NCI-H1105 treated with DMSO at 0.1 percent for 48 hours (cell line): ENCODE measurements around the gene NEURL2.
"Not testable (repeated sequence)": the region's sequence is repeated elsewhere in the genome, so short reads cannot be mapped to it uniquely, and the experiment has no call there.

ENCODE experiments used
- DNase-seq: peaks from one replicate; lab custom pipeline; 2025; lab: John Stamatoyannopoulos, UW

NEURL2 gene

DNA sequence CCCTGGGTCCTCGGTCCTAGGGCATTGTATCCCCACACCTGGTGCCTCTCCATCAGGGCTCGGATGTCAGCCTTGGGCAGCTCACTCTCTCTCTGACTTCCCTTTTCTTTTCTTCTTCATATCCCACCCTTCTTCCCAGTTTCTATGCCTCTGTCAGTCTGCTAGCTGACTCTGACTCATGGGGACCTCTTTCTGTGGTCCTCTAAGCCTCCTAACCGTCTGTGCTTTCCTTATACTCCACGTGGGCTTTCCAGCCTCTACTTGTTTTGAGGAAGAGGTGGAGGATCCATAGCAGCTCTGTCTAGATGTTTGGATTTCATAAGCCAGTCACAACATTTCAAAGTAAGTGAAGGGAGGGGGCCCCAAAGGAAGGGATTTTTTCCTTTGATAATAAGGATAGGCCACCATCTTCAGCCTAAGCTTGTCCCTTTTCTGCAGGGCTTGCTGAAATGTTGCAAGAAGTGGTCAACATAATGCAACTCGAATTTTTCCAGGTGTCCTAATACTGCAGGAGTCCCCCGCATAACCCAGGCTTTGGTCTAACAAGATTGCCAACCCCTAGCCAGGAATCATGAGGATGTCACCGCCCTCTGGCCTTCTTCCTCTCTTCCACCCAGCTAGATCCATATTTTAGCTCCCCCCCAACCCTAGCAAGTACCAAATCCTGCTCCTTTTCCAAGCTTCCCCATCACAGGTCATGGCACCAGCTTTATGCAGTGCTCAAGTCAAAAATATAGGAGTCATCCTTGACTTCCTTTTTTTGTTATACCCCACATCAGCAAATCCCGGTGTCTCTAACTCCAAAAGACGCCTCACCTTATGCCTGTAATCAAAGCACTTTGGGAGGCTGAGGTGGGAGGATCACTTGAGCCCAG lies 29.7 kb upstream of the NEURL2 start:
- no peak for DNase-seq

DNA sequence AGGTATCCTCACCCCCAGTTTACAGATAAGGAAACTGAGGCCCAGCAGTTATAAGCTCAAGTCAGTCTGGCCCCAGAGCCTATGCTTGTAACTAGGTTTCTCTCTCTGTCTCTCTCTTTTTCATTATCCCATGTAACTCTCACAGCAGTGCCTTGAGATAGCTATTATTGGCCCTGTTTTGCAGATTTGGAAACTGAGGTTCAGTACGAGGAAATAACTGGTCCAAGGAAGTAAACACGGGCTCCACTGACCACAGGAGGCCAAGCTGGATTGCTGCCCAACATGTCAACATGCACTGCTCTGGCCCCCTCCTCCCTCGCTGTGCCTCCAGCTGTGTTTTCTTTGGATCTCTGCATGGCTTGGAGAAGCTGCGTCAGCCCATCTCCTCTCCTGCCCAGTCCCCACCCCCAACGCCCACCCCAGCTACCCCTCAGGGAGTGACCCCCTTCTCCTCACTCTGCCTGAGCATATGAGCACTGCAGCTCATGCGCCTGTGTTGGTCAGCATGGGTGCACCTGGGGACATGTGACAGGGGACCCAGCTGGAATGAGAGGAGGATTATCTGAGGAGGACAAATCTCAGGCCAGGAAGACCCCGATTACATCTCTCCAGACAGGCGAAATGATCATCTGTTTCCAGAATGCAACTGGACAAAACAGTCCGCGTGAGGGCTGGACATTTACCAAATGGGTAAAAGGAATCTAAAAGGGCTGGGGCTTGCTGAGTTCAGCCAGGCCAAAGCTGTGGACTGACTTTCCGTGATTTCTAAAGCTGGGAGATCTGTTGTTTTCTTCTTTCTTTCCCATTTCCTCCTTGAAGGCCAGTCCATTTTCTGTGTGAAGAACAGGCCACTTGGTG lies 28.8 kb upstream of the NEURL2 start:
- DNase-seq: no peak

DNA sequence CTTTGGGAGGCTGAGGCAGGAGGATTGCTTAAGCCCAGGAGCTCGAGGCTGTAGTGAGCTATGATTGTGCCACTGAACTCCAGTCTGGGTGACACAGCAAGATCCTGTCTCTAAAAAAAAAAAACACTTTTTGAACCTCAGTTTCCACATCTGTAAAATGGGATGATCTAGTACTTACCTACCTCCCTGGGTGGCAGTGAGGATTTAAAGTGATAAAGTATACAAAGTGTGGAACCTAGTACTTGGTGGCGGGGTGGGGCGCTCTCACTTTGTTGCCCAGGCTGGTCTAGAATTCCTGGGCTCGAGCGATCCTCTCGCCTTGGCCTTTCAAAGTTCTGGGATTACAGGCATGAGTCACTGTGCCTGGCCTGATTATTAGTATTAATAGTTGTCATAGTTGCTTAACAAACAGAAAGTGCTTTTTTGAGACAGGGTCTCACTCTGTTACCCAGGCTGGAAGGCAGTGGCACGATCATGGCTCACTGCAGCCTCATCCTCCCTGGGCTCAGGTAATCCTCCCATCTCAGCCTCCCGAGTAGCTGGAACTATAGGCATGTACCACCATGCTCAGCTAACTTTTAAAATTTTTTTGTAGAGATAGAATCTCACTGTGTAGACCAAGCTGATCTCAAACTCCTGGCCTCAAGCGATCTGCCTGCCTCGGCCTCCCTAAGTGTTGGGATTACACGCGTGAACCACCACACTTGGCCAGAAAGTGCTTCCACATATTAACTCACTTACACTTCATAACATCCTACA lies 27.9 kb upstream of the NEURL2 start:
- no peak for DNase-seq

- no peak for DNase-seq
Measured at GRCh38 chr20:45918182-45918737, 27.3 kb upstream of the NEURL2 start.

GRCh38 chr20:45917790-45918141 lies 26.8 kb upstream of the NEURL2 start:
- no peak for DNase-seq

GRCh38 chr20:45913116-45913515 lies 22.1 kb upstream of the NEURL2 start:
- DNase-seq: no peak

GRCh38 chr20:45912344-45912682 lies 21.3 kb upstream of the NEURL2 start:
- no peak for DNase-seq

GRCh38 chr20:45911486-45912343 lies 20.7 kb upstream of the NEURL2 start, which contains the start of gene PLTP:
Gene PLTP (minus strand): TSS chr20:45912155. CDS start chr20:45911452, 703 bp downstream.
- DNase-seq: peak; percentile 41

GRCh38 chr20:45910670-45911485 lies 19.9 kb upstream of the NEURL2 start:
- peak; percentile 22 for DNase-seq

DNA sequence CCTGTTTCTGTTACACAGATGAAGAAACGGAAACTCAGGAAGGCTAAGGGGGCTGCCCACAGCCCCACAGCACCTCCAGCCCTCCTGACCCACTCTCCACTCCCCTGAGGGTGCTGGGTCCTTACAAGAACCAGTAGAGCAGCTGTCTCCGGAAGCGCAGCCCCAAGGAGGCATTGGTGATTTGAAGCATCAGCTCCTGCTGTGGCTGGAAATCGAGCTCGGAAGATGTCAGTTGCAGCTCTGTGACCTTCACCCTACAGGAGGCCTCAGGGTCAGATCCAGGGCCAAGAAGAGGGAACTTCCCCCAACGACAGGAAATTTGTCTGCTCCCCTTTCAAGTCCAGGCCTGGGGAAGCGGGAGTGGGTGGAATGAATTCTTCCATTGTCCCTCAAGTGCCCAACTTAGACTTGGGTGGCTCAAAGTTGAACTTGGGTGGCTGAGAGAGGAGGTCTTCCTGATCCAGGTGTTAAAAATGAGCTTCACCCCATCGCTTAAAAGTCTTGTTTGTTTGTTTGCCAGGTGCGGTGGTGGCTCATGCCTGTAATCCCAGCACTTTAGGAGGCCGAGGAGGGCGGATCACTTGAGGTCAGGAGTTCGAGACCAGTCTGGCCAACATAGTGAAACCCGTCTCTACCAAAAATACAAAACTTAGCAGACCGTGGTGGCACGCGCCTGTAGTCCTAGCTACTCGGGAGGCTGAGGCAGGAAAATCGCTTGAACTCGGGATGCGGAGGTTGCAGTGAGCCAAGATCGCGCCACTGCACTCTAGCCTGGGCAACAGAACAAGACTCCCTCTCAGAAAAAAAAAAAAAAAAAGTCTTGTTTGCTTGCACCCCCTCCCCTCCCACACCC lies 19.0 kb upstream of the NEURL2 start:
- DNase-seq: no peak

DNA sequence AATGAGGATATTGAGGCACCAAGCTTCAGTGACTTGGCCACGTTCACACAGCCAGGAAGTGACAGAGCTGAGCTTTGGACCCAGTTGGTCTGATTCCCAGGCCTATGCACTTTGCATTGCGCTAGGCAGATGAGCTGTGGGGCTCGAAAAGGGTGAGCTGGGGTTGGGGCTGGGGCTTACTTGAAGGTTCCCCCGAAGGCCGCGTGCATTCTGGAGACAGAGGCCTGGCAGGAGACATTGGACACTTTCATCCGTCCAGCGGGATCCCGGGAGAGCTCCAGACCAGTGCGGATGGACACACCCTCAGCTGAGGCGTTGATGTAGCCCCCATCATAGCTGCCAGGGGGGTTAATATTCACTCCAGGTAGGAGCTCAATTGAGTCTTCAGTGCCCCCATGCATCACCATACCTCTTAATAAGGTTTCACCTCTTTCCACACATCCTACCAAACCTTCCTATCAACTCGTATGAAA lies 18.4 kb upstream of the NEURL2 start:
- DNase-seq: no peak

DNA sequence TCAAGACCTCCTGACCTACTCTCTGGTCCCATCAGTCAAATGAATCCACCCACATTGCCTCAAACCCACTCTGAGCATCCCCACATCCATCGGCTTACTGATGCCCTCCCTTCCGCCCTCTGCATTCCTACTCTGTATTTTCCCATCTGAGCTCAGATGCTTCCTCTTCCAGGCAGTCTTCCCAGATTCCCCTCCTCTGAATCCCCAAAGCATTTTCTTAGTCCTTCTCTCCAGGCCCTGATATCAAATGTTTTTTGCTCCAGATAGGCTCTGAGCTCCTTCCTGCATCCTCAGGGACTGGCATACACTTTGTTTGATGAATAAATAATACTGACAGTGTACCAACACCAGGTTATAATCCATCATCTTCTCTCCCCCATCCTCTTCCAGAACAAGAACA lies 17.1 kb upstream of the NEURL2 start:
- DNase-seq: no peak

- DNase-seq: no peak
Measured at GRCh38 chr20:45907219-45907948, 16.4 kb upstream of the NEURL2 start.

- no peak for DNase-seq
Measured at GRCh38 chr20:45905505-45906079, 14.6 kb upstream of the NEURL2 start.

- no peak for DNase-seq
Measured at GRCh38 chr20:45904583-45905504, 13.8 kb upstream of the NEURL2 start.

DNA sequence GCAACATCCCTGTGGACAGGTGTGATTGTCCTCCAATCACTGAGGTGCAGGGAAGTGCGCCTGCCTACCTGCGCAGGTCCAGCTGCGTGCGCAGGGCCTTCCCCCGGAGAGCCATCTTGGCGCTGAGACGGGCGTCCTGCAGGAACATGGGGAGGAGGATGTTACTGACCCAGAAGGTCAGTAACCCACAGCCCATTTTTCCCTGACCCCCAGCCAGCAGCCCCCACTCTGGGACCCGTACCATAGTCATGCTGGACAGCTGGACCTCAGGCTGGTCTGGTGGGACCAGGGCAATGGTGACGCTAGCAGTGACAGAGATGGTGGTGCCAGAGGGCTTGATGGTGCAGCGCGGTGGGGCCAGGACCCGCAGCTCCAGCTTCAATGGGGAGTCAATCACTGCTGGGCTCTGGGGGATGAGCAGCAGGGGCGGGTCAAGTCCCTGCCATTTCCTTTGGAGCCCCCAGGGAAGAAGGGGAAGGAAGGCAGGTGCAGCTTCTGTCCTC lies 11.2 kb upstream of the NEURL2 start:
- DNase-seq: peak; percentile 7

GRCh38 chr20:45901332-45901731 lies 10.3 kb upstream of the NEURL2 start:
- not testable (repeated sequence) for DNase-seq
